GM10266 (cell line): ENCODE results near the gene COMMD1.
"Not testable (repeated sequence)": the region's sequence is repeated elsewhere in the genome, so short reads cannot be mapped to it uniquely, and the experiment has no call there.

Source experiments
- DNase-seq: peaks from one replicate; pipeline ENCODE4 v3.0.0; 2012; ENCODE audit errors: extremely low spot score
- TF ChIP-seq, protein P1 (sequence below): IDR thresholded peaks from 2 replicates; pipeline ENCODE4 v1.5.1; 2012; ENCODE audit warnings: mild to moderate bottlenecking, low read depth; ENCODE audit not compliant: control insufficient read depth, insufficient read depth; ENCODE audit errors: missing control alignments

The COMMD1 gene

DNA sequence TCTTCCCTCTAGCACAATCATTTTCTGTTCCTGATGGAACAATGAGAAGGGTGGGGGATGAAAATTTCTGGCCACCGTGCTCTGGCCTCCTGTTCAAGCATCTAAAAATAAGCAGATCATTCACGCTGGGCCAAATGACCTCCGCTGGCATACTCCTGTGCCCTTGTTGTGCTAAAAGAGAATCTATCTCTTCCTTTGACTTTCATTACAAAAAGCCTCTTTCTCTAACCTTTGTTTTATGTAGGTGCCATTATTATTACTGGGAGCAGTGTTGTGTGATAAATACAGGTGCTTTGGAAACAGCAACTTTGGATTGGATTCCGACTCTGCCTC, 245.8 kb downstream of the COMMD1 start:
- no peak for DNase-seq
- TF ChIP-seq, protein P1, sequence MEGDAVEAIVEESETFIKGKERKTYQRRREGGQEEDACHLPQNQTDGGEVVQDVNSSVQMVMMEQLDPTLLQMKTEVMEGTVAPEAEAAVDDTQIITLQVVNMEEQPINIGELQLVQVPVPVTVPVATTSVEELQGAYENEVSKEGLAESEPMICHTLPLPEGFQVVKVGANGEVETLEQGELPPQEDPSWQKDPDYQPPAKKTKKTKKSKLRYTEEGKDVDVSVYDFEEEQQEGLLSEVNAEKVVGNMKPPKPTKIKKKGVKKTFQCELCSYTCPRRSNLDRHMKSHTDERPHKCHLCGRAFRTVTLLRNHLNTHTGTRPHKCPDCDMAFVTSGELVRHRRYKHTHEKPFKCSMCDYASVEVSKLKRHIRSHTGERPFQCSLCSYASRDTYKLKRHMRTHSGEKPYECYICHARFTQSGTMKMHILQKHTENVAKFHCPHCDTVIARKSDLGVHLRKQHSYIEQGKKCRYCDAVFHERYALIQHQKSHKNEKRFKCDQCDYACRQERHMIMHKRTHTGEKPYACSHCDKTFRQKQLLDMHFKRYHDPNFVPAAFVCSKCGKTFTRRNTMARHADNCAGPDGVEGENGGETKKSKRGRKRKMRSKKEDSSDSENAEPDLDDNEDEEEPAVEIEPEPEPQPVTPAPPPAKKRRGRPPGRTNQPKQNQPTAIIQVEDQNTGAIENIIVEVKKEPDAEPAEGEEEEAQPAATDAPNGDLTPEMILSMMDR: no peak

DNA sequence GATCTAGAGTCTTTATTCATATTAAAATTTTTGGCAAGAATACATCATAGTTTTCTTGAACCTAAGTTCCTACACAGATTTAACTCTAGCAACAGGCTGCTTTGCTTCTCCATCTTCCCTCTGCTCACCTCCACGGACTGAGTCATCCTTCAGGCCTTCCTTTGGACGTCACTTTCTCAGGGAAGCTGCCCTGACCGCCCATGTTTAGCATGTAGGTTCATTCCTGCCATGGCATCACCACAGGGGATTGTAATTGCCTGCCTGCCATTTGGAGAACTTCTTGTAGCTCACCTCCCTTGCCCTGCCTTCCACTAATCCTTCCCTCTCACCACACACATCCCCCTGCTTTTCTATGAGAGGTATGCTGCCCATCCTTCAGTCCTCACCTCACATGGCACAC, 246.5 kb downstream of the COMMD1 start:
- TF ChIP-seq, protein P1: no peak
- DNase-seq: no peak

DNA sequence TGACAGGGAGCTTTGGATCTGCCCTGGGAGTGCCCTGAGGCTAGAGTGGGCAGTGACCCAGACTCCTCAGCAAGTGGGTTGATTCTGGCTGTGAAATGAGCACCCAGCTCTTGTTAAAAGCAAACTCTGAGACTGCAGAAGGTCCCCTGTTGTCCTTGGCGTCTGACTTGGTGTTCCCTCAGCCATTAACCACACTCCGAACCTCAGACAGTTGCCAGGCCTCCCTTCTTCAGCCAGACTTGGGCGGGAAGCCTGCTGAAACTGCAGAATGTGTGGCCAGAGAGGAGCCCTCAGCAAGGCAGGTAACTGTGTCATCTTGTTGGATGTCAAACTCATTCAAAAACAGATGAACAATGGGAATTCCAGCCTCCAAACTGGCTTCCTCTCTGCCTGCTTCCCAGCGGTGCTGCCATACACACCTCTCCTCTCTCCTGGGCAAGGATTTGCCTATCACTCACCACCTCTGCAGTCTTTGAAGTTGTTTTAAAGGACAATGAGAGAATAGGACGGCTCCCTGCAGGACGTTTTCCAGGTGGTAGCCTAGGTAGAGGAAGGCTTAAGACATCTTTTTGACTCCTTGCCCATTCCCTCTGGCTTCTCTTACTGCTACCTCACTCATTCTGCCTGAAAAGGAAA, 251.5 kb downstream of the COMMD1 start:
- no peak for DNase-seq
- TF ChIP-seq, protein P1: no peak

DNA sequence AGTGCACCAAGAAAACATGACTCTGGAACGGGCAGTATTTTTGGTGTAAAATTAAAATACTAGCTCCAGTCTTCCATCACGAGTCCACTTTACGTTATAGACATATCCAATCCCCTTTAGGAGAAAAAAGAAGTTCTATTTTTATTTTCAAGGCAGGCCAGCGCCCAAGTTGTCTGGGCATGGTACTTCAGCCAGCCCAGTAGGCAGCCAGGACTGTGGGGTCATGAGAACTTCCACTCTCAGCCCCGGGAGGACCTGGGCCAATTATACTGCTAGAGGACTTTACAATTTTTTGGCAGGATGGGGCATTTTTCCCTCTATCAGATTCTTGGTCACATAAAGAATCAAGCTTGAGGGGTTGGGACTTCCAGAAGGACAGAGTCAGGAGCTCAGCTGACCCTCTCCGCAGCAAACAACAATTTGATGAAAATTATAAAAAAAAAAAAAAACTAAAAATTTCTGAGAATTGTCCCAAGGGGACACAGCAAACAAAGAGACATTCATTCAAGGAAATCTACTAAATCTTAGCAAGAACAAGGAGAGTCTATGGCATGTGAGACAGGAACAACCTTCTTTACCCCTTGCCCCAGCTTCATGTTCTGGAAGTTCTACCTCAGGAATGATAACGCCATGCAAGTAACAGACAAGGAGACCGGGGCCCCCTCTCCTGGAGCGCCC, 253.1 kb downstream of the COMMD1 start:
- TF ChIP-seq, protein P1: no peak
- DNase-seq: no peak

DNA sequence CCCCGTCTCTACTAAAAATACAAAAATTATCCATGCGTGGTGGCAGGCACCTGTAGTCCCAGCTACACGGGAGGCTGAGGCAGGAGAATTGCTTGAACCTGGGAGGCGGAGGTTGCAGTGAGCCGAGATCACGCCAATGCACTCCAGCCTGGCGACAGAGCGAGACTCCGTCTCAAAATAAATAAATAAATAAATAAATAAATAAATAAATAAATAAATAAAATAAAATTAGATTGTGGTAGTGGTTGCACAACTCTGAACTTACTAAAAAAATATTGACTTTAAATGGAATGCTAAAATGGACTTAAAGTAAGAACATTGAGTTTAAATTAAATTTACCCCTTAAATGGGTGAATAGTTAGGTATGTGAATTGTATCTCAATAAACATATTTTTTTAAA, 255.2 kb downstream of the COMMD1 start:
- not testable (repeated sequence) for DNase-seq

DNA sequence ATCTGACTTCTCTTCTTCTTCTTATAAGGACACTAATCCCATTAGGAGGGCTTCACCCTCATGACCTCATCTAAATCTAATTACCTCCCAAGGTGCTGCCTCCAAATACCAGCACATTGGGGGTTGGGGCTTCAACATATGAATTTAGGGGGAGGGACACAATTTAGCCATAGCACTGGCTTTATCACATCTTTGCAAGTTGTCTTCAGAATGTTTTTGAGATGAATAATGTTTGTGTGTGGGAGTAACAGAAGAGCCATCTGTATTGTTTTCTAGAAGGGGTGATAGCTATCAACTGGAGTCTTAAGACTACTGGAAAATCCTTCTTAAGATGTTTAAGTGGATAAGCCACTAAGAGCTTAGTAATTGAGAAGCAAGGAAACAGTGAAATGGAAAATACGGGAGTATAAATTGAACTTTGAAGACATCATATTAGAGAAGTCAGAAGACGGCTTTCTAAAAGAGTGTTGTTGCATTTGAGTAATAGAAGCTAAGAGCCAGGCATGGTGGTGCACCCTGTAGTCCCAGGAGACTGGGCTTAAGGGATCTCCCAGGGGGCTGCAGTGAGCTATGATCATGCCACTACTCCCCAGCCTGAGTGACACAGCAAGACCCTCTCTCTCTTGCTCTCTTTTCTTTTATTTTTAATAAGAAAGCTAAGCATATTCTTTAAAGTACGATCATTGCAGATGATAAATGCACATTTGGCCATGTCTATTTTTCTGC, 257.8 kb downstream of the COMMD1 start:
- no peak for DNase-seq
- TF ChIP-seq, protein P1: no peak

DNA sequence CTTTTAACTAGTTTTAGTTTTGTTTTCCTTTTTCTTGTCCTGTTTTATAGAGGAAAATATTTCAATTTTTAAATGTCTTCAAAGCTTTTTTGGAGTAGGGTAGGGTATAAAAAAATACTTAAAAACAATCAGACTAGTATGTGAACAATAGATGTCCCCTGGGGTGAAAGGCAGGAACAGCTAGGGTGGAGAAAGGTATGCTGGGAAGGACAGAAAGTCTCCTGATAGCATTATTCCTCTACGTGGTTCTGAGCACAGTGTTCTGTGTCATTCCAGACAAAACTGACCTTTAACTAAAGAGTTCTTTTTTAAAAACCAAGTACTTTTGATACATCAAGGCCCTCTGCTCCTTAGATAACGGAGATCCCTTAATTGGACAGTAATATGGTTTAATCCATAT, 258.4 kb downstream of the COMMD1 start:
- no peak for DNase-seq
- TF ChIP-seq, protein P1: no peak
